OCI-LY3 (cell line): ENCODE results near the gene ZNF324B.

Source experiments
- CTCF ChIP-seq: fragments of 200-600, 300-600 bp; sonication (generic); IDR thresholded peaks from 2 replicates; pipeline ENCODE4 v1.5.1; 2014; ENCODE audit warnings: antibody characterized with exemption, low read length, low read depth
- EZH2phosphoT487 ChIP-seq: fragments of 200-600 bp; shearing (Covaris generic); IDR thresholded peaks from 2 replicates; pipeline ENCODE4 v1.6.1; 2018; ENCODE audit warnings: antibody characterized with exemption, mixed run types, low read depth

DNA sequence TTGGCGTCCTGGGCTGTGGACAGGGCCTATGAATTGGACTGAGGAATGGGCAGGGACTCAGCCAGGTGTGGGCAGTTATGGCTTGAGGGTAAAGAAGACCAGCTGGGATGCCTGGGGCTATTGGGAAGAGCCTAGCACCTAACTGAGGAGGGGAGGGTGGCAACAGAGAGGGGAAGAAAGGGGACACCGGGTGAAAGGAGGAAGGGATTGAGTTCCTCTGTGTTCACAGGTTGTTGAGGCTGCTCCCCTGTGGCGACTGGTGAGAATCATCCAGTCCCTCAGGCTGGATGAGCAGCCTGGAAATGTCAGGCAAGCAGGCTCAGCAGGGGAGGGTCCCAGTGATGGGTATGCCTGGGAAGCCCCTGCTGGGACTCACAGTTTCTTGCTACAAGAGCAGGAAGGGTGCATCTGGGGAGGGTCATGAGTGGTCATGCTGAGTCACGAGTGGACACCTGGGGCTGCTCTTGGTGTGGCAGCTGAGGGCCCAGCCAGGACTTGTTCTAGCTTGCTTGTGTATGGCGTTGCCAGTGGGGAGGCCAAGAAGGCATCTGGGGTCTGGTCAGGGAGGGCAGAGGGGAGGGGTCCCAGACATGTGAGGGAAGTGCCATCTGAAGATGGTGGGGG is 16.9 kb downstream of the ZNF324B start:
- no peak for TF ChIP-seq CTCF
- no peak for TF ChIP-seq EZH2phosphoT487
